AG04449 (cell line): ENCODE data around the gene PPP5C.
"Not testable (repeated sequence)": the region's sequence is repeated elsewhere in the genome, so short reads cannot be mapped to it uniquely, and the experiment has no call there.

Experiments used
- CTCF ChIA-PET: fragments of 350-600 bp; formaldehyde crosslinking; extraction: SDS; loops from one replicate; lab custom pipeline; 2021; ENCODE audit warnings: antibody characterized with exemption; lab: Yijun Ruan, JAX
- POLR2A ChIA-PET: fragments of 400-600, 350-600 bp; formaldehyde crosslinking; extraction: SDS; loops from one replicate; lab custom pipeline; 2020; ENCODE audit warnings: antibody characterized with exemption, inconsistent platforms; lab: Yijun Ruan, JAX
- DNase-seq: peaks from one replicate; pipeline ENCODE4 v3.0.0-alpha.2; 2010; ENCODE audit warnings: low read depth, low spot score
- H3K4me3 ChIP-seq: 2 replicates; pipeline ENCODE4 v1.5.1; 2011; ENCODE audit warnings: low read depth, mild to moderate bottlenecking, control low read depth, low read length
- CTCF ChIP-seq: IDR thresholded peaks from one replicate; pipeline ENCODE4 v1.5.1; 2011; ENCODE audit warnings: mild to moderate bottlenecking, moderate library complexity, low read length, control low read depth, inconsistent platforms; ENCODE audit not compliant: insufficient read depth; ENCODE audit errors: missing control alignments

PPP5C gene

GRCh38 chr19:46391296-46392251 lies 44.7 kb downstream of the PPP5C start:
- ChIA-PET POLR2A (no interaction called here), CTCF (interaction anchor here (0.7 to 8.7 kb wide), 10 partner anchors 9 to 151 kb away, joined by 3 to 151 read pairs (median 4); no protein-coding TSS in a partner anchor)
- TF ChIP-seq CTCF: no peak
- no peak for DNase-seq
- H3K4me3 ChIP-seq: no peak overlapping the region

- H3K4me3 ChIP-seq: no peak overlapping the region
- CTCF ChIA-PET: interaction anchor here (0.7 to 8.7 kb wide), 9 partner anchors 8 to 150 kb away, joined by 3 to 151 read pairs (median 5); no protein-coding TSS in a partner anchor
- POLR2A ChIA-PET: no interaction called here
- no peak for TF ChIP-seq CTCF
- no peak for DNase-seq
Measured at GRCh38 chr19:46392252-46392801, 45.4 kb downstream of the PPP5C start.

GRCh38 chr19:46392837-46393236 lies 46.0 kb downstream of the PPP5C start:
- no peak for DNase-seq
- TF ChIP-seq CTCF: no peak
- ChIA-PET CTCF (interaction anchor here (1.1 to 8.7 kb wide), 7 partner anchors 8 to 123 kb away, joined by 3 to 151 read pairs (median 7); no protein-coding TSS in a partner anchor), POLR2A (no interaction called here)
- H3K4me3 ChIP-seq: no peak overlapping the region

- CTCF ChIA-PET: interaction anchor here (0.6 to 8.7 kb wide), 15 partner anchors 9 to 315 kb away, joined by 3 to 162 read pairs (median 8); no protein-coding TSS in a partner anchor
- no peak overlapping the region for H3K4me3 ChIP-seq
- no peak for TF ChIP-seq CTCF
- DNase-seq: no peak
- POLR2A ChIA-PET: no interaction called here
Measured at GRCh38 chr19:46393456-46394401, 46.8 kb downstream of the PPP5C start.

- POLR2A ChIA-PET: no interaction called here
- DNase-seq: no peak
- CTCF ChIA-PET: interaction anchor here (1.0 to 8.7 kb wide), 25 partner anchors 8 to 316 kb away, joined by 3 to 162 read pairs (median 8); no protein-coding TSS in a partner anchor
- no peak for TF ChIP-seq CTCF
- no peak overlapping the region for H3K4me3 ChIP-seq
Measured at GRCh38 chr19:46394402-46394797, 47.5 kb downstream of the PPP5C start.

- POLR2A ChIA-PET, H3K4me3 ChIP-seq, DNase-seq: not testable (repeated sequence)
- CTCF ChIA-PET: interaction anchor here (1.0 to 8.7 kb wide), 13 partner anchors 9 to 148 kb away, joined by 3 to 162 read pairs (median 26); partner anchors contain the start of genes CCDC8 and PPP5C
Measured at GRCh38 chr19:46397801-46398479, 51.1 kb downstream of the PPP5C start.
